ENCODE measurements around the gene ZNF729. TPM values are rescaled to one million over a fixed set of nuclear protein-coding genes. Genes with fewer than 3 reads are reported as not detected.

Gene ZNF729
- total and polyA plus RNA-seq, 9 of the 15 experiments (the other 6 are each of a cell fraction or from before 2014, with no cell fraction given): not detected

DNA sequence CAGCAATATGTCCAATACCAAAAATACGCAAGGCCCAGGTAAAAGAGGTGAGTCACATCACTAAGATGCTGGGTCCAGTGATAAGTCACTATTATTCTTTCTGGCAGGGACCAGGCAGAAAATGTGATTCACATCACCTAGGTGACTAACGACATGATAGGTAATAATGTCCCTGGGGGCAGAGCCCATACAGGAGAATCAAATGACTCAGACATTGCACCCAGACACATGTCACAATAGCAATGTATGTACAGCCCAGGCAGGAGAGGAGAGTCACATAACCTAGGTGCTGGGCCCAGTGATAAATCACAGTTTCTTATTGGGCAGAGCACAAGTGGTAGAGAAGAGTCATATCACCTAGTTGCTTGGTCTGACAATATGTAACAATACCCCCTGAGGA lies 28.9 kb upstream of the ZNF729 start:
- BruUV-seq (replicated peaks): no TSS peak
- DNase-seq (ENCODE audit: extremely low read depth in 1 of 4, low spot score in 3 of 4) (no peak), ATAC-seq (no peak), FAIRE-seq (no peak)
- H3K4me3 ChIP-seq: no peak overlapping the region
- intact Hi-C loops (cut with micrococcal nuclease): no loop called here
- no peak overlapping the region for H3K9ac ChIP-seq (ENCODE audit: insufficient read depth in 1 of 2, low read depth in 2 of 2, low read length in 2 of 2)
- CTCF ChIA-PET (ENCODE audit: low intra/inter-chr PET ratio): no interaction called here
- in situ Hi-C loops (cut with MboI): no loop called here
- no peaks in the 10 kb centered on the region for H3K9me1 ChIP-seq (ENCODE audit: control insufficient read depth, insufficient read depth, low read length)
- no peaks in the 10 kb centered on the region for H3K27me3 ChIP-seq (ENCODE audit: control insufficient read depth in 2 of 2, insufficient read depth in 2 of 2, low read length in 2 of 2)
- no peak for TF ChIP-seq ZNF23 (CRISPR knock-in tag; IDR thresholded peaks at IDR 0.05)
- no peak for TF ChIP-seq ZNF347 (CRISPR knock-in tag; IDR thresholded peaks at IDR 0.05; ENCODE audit: low read depth)
- TF ChIP-seq, protein P1, sequence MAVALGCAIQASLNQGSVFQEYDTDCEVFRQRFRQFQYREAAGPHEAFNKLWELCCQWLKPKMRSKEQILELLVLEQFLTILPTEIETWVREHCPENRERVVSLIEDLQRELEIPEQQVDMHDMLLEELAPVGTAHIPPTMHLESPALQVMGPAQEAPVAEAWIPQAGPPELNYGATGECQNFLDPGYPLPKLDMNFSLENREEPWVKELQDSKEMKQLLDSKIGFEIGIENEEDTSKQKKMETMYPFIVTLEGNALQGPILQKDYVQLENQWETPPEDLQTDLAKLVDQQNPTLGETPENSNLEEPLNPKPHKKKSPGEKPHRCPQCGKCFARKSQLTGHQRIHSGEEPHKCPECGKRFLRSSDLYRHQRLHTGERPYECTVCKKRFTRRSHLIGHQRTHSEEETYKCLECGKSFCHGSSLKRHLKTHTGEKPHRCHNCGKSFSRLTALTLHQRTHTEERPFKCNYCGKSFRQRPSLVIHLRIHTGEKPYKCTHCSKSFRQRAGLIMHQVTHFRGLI (CRISPR knock-in tag; IDR thresholded peaks at IDR 0.05): no peak
- no peak for TF ChIP-seq CHD4 (IDR thresholded peaks at IDR 0.05; ENCODE audit: insufficient read depth, insufficient replicate concordance, low read depth, low read length, poor library complexity, severe bottlenecking)
- H3K79me2 ChIP-seq (ENCODE audit: control insufficient read depth, insufficient read depth, low read length): no peaks in the 10 kb centered on the region
- H3K27ac ChIP-seq (ENCODE audit: extremely low read depth, low read depth, low read length): no peak overlapping the region
- H3K4me2 ChIP-seq (ENCODE audit: insufficient read depth, low read length): no peak overlapping the region
- no peaks in the 10 kb centered on the region for H4K20me1 ChIP-seq (replicated peaks; ENCODE audit: control insufficient read depth, insufficient read depth, low read length)
- POLR2A ChIA-PET: no interaction called here
- H3K4me1 ChIP-seq (replicated peaks in 1 of 2; ENCODE audit: control insufficient read depth in 2 of 2, insufficient read depth in 2 of 2, low read length in 2 of 2): no peaks in the 10 kb centered on the region
- H3K36me3 ChIP-seq (ENCODE audit: control insufficient read depth, insufficient read depth, low read length): no peaks in the 10 kb centered on the region
- 4% methylated on average over 2 of the region's 2 CpGs for WGBS (ENCODE audit: insufficient coverage, low coverage, missing lambda C conversion rate)
- no peaks in the 10 kb centered on the region for H3K9me3 ChIP-seq (replicated peaks; ENCODE audit: control insufficient read depth, insufficient read depth, low read depth, low read length)
- H2AFZ ChIP-seq (ENCODE audit: low read depth, low read length): no peak overlapping the region

DNA sequence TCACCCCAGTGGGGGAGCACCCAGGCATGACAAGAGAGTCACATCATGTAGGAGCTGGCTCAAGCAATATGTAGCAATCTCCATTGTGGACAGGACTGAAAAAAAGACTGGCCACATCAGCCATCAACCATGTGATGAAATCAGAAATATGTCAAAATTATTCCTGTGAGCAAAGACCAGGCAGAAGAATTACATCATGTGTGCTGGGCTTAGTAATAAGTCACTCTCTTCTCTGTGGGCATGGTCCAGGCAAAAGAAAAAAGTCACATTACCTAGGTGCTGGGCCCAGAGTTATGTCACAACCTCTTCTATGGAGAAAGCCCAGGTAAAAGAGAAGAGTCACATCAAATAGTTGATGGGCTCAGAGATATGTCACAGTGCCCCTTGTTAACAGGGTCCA lies 28.3 kb upstream of the ZNF729 start:
- intact Hi-C loops (cut with micrococcal nuclease): no loop called here
- ChIA-PET CTCF (ENCODE audit: low intra/inter-chr PET ratio) (no interaction called here), POLR2A (no interaction called here)
- no peaks in the 10 kb centered on the region for H3K9me1 ChIP-seq (ENCODE audit: control insufficient read depth, insufficient read depth, low read length)
- H3K27me3 ChIP-seq (ENCODE audit: control insufficient read depth in 2 of 2, insufficient read depth in 2 of 2, low read length in 2 of 2): no peaks in the 10 kb centered on the region
- H3K4me2 ChIP-seq (ENCODE audit: insufficient read depth, low read length): no peak overlapping the region
- no peaks in the 10 kb centered on the region for H3K79me2 ChIP-seq (ENCODE audit: control insufficient read depth, insufficient read depth, low read length)
- H3K9ac ChIP-seq (ENCODE audit: insufficient read depth in 1 of 2, low read depth in 2 of 2, low read length in 2 of 2): no peak overlapping the region
- FAIRE-seq: no peak
- in situ Hi-C loops (cut with MboI): no loop called here
- H4K20me1 ChIP-seq (replicated peaks; ENCODE audit: control insufficient read depth, insufficient read depth, low read length): no peaks in the 10 kb centered on the region
- no peaks in the 10 kb centered on the region for H3K4me1 ChIP-seq (replicated peaks in 1 of 2; ENCODE audit: control insufficient read depth in 2 of 2, insufficient read depth in 2 of 2, low read length in 2 of 2)
- no peak overlapping the region for H3K4me3 ChIP-seq
- H3K27ac ChIP-seq (ENCODE audit: extremely low read depth, low read depth, low read length): no peak overlapping the region
- no peak for DNase-seq (ENCODE audit: extremely low read depth in 1 of 4, low spot score in 3 of 4)
- BruUV-seq (replicated peaks): no TSS peak
- H3K9me3 ChIP-seq (replicated peaks; ENCODE audit: control insufficient read depth, insufficient read depth, low read depth, low read length): no peaks in the 10 kb centered on the region
- no peaks in the 10 kb centered on the region for H3K36me3 ChIP-seq (ENCODE audit: control insufficient read depth, insufficient read depth, low read length)
- no peak overlapping the region for H2AFZ ChIP-seq (ENCODE audit: low read depth, low read length)
- no peak for ATAC-seq
- no peak for TF ChIP-seq ZNF695 (CRISPR knock-in tag; IDR thresholded peaks at IDR 0.05)
- TF ChIP-seq, protein P2, sequence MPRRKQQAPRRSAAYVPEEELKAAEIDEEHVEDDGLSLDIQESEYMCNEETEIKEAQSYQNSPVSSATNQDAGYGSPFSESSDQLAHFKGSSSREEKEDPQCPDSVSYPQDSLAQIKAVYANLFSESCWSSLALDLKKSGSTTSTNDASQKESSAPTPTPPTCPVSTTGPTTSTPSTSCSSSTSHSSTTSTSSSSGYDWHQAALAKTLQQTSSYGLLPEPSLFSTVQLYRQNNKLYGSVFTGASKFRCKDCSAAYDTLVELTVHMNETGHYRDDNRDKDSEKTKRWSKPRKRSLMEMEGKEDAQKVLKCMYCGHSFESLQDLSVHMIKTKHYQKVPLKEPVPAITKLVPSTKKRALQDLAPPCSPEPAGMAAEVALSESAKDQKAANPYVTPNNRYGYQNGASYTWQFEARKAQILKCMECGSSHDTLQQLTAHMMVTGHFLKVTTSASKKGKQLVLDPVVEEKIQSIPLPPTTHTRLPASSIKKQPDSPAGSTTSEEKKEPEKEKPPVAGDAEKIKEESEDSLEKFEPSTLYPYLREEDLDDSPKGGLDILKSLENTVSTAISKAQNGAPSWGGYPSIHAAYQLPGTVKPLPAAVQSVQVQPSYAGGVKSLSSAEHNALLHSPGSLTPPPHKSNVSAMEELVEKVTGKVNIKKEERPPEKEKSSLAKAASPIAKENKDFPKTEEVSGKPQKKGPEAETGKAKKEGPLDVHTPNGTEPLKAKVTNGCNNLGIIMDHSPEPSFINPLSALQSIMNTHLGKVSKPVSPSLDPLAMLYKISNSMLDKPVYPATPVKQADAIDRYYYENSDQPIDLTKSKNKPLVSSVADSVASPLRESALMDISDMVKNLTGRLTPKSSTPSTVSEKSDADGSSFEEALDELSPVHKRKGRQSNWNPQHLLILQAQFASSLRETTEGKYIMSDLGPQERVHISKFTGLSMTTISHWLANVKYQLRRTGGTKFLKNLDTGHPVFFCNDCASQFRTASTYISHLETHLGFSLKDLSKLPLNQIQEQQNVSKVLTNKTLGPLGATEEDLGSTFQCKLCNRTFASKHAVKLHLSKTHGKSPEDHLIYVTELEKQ (CRISPR knock-in tag; IDR thresholded peaks at IDR 0.05): no peak
- TF ChIP-seq L3MBTL2 (IDR thresholded peaks at IDR 0.05): no peak
- TF ChIP-seq, protein P3, sequence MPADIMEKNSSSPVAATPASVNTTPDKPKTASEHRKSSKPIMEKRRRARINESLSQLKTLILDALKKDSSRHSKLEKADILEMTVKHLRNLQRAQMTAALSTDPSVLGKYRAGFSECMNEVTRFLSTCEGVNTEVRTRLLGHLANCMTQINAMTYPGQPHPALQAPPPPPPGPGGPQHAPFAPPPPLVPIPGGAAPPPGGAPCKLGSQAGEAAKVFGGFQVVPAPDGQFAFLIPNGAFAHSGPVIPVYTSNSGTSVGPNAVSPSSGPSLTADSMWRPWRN (IDR thresholded peaks at IDR 0.05; ENCODE audit: low read depth): no peak
